GM19438 (cell line): ENCODE measurements around the gene PSMD14.

Experiments
- ATAC-seq: cut with Tn5 transposase; IDR thresholded peaks from one replicate; pipeline ENCODE4 v1.9.1; 2021; ENCODE audit warnings: low read depth; ENCODE audit not compliant: unreplicated experiment

PSMD14 gene

DNA sequence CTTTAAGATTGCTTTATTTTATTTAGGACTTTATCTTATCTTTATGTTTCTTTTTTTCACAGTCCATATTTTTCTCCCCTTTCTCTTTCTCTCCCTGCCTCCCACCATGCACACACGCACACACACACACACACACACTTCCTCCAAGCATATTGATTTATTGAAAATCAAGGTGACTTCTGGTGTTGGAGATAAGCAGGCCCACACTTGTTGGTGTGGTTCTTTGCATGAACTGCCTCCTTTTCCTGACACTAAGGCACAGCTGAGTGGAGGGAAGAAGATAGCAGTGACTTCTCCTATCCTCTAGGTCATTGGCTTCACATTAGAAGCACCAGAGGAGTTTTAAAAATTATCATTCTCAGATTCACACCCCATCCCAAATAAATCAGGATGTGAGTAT, 125.9 kb downstream of the PSMD14 start:
- ATAC-seq, result no peak

DNA sequence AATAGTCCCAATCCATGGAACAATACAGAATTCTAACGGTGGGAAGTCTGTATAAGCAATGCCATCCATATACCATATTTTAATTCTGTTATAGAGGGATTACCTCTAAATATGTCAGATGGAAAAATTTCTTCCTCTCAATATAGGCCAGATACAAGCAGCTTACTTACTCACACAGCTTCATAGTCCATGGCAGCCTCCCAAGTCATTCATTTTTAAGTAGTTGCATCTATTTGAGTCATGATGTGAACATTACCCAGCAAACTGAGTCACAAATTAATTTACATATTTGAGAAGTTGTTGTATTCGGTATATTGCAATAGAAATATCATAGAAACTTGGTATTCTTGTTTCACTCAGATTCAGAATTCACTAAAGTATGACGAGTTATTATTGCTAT, 128.2 kb downstream of the PSMD14 start:
- no peak for ATAC-seq

DNA sequence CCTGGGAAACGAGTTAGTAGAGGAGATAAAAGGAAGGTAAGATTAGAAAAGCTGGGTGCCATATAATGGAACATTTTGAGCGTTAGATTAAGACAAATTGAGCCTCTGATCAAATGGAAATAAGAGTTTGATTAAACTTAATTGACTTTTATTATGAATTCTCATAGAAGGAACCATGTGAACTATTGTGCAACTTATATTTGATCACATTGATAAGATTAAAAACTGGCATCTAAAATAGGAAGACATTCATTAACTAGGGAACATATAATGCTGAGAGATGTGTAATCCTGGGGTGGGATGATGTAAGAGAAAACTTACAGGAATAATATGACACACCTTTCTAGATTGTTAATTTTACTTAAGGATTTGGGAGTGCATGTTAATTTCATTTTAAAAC, 130.4 kb downstream of the PSMD14 start:
- ATAC-seq, result no peak

DNA sequence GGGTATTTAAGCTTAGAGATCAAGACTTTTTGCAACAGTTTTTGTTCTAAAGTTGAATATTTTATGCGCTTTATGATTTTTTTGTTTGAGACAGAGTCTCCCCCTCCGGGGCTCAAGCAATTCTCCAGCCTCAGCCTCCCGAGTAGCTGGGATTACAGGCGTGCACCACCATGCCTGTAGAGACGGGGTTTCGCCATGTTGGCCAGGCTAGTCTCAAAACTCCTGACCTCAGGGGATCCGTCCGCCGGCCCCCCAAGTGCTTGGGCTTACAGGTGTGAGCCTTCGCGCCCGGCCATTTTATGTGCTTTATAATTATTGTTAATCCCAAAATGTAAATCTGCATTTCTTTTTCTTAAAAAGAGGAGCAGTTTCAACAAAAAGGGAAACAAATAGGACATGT, 136.9 kb downstream of the PSMD14 start:
- no peak for ATAC-seq

DNA sequence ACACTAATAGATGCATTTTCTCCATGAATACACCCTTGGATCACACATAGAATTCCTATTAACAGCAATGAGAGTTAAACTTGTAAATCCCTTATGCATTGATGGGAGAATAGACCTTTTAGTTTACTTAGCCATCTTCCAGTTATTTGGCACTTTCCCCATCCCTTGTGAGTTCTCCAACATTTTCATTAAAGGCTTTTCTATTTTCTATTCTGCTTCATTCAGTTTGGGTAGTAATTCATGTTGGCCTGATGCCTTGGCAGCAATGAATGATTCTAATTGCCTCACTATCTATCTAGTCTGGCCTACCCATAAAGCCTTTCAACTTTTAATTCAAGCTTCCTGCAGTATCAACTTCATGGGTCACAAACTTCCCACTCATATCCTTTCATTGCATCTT, 140.2 kb downstream of the PSMD14 start:
- no peak for ATAC-seq
